ENCODE measurements around the gene GSG1L. TPM values are rescaled to one million over a fixed set of nuclear protein-coding genes. Genes with fewer than 3 reads are reported as not detected.

Gene GSG1L
- total RNA-seq, 2 experiments from 2014 or later = not detected

DNA sequence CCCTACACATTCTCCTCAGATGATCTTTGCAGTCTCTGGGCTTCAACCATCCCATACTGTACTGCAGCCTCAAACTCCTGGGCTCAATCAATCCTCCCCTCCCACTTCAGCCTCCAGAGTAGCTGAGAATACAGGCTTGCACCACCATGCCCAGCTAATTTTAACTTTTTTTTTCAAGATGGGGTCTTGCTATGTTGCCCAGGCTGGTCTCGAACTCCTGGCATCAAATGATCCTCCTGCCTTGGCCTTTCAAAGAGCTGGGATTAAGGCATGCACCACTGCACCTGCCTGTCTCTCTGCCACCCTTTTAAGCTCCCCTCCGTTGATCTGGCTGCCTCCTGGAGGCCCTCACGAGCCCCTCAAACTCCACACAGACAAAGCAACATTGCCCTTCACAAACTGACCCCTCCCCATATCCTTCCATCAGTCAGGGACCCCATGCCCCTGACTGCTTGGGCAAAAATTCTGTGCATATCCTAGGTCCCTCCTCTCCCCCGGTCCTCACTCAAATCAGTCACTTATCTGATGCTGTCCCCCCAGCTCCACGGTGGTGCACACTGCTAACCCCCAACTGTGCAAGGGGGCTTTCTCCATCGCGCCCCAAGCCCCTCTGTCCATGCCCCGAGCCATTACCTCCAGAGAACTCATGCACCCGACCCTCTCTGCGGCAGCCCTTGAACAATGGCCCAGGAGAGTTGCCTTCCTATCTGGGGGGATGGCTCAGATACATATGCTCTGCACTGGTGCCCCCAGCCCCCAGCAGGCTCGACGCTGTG lies 260.7 kb downstream of the GSG1L start:
- H3K9me3 Mint-ChIP-seq = no peaks in the 10 kb centered on the region
- ATAC-seq = no peak
- peaks cover 26% of the 10 kb centered on the region for H3K27me3 Mint-ChIP-seq
- H3K36me3 Mint-ChIP-seq (ENCODE audit: low read depth) = no peaks in the 10 kb centered on the region
- TF ChIP-seq, protein P1, sequence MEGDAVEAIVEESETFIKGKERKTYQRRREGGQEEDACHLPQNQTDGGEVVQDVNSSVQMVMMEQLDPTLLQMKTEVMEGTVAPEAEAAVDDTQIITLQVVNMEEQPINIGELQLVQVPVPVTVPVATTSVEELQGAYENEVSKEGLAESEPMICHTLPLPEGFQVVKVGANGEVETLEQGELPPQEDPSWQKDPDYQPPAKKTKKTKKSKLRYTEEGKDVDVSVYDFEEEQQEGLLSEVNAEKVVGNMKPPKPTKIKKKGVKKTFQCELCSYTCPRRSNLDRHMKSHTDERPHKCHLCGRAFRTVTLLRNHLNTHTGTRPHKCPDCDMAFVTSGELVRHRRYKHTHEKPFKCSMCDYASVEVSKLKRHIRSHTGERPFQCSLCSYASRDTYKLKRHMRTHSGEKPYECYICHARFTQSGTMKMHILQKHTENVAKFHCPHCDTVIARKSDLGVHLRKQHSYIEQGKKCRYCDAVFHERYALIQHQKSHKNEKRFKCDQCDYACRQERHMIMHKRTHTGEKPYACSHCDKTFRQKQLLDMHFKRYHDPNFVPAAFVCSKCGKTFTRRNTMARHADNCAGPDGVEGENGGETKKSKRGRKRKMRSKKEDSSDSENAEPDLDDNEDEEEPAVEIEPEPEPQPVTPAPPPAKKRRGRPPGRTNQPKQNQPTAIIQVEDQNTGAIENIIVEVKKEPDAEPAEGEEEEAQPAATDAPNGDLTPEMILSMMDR (IDR thresholded peaks at IDR 0.05) = no peak
- CTCF ChIA-PET = interaction anchor here (1.1 kb wide), 1 partner anchor 182 kb away, joined by 3 read pairs; no protein-coding TSS in a partner anchor
- intact Hi-C loops (cut with micrococcal nuclease) = no loop called here
- POLR2A ChIA-PET = no interaction called here
- DNase-seq = no peak
- no peak overlapping the region for H3K27ac Mint-ChIP-seq
- H3K4me3 Mint-ChIP-seq = no peak overlapping the region
- no peaks in the 10 kb centered on the region for H3K4me1 Mint-ChIP-seq (ENCODE audit: low read depth)

DNA sequence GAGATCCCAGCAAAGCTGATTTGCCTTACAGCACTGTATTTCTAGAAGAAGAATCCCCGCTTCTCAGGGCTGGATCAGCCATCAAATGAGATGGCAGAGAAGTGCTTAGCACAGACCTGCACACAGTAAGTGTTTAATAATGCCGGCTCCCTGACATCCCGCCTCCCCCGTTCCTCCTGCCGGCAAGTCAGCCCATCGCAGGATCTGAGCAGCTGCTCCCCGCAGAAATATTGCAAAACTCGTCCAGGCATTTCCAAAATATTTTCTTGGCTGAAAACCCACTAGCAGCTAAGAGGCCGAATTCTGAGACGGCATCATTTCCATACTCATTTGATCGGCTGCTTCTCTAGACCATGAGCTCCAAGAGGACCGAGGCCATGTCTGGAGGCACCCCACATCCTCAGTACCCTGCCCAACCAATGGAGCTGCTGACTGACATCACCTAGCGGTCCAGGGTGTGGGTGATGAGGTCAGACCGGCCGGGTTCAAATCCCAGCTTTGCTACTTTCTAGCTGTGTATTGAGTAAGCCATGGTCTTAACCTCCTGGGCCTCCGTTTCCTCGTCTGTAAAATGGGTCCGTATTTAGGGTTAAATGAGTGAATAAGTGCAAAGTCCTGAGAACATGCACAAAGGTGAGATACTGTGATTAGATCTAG lies 262.1 kb downstream of the GSG1L start:
- no peak overlapping the region for H3K4me3 Mint-ChIP-seq
- DNase-seq (no peak), ATAC-seq (no peak)
- H3K4me1 Mint-ChIP-seq (ENCODE audit: low read depth) = no peaks in the 10 kb centered on the region
- H3K9me3 Mint-ChIP-seq = no peaks in the 10 kb centered on the region
- intact Hi-C loops (cut with micrococcal nuclease) = no loop called here
- no peaks in the 10 kb centered on the region for H3K36me3 Mint-ChIP-seq (ENCODE audit: low read depth)
- TF ChIP-seq, protein P1 (IDR thresholded peaks at IDR 0.05) = no peak
- H3K27me3 Mint-ChIP-seq = peaks cover 26% of the 10 kb centered on the region
- CTCF ChIA-PET = no interaction called here
- POLR2A ChIA-PET = interaction anchor here (0.6 kb wide), 1 partner anchor 56 kb away, joined by 3 read pairs; no protein-coding TSS in a partner anchor
- H3K27ac Mint-ChIP-seq = no peak overlapping the region

DNA sequence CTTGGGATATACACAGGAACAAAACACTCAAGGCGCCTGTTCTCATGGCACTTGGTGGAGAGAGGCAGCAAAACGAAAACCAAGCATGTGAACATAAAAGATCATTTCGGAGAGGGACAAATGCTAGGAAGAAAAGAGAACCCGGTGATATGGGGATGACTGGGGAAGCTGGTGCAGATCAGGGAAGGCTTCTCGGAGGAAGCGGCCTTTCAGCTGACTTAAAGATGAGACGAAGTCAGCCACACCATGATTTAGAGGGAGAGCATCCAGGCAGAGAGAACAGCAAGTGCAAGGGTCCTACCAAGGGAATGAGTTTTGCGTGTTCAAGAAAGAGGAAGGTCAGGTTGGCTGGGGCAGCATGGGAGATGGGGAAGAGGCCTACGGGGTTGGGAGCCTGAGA lies 262.7 kb downstream of the GSG1L start:
- Mint-ChIP-seq H3K36me3 (ENCODE audit: low read depth) (no peaks in the 10 kb centered on the region), H3K9me3 (no peaks in the 10 kb centered on the region), H3K4me3 (no peak overlapping the region), H3K27ac (no peak overlapping the region), H3K4me1 (ENCODE audit: low read depth) (no peaks in the 10 kb centered on the region), H3K27me3 (peaks cover 24% of the 10 kb centered on the region)
- ChIA-PET POLR2A (no interaction called here), CTCF (no interaction called here)
- DNase-seq = no peak
- TF ChIP-seq, protein P1 (IDR thresholded peaks at IDR 0.05) = no peak
- intact Hi-C loops (cut with micrococcal nuclease) = no loop called here
- ATAC-seq = no peak

DNA sequence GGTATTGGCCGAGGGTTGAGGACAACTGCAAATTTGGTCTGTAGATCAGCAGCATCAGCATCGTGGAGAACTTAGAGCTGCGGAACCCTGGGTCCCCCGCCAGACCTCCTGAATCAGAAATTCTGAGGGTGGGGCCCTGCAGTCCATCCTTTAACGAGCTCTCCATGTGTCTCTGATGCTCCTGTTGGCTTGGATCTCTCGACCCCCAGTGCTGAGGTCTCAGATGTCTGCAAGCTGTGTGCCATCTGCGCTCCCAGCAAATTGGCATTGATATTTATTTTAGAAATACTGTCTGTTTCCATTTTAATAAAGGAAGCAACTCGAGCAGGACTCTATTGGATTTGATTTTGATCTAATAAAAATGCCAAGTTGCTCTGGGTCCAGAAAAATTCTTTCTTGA lies 263.6 kb downstream of the GSG1L start:
- TF ChIP-seq, protein P1 (IDR thresholded peaks at IDR 0.05) = no peak
- ATAC-seq (no peak), DNase-seq (no peak)
- no peaks in the 10 kb centered on the region for H3K4me1 Mint-ChIP-seq (ENCODE audit: low read depth)
- no peak overlapping the region for H3K4me3 Mint-ChIP-seq
- no peaks in the 10 kb centered on the region for H3K9me3 Mint-ChIP-seq
- ChIA-PET POLR2A (no interaction called here), CTCF (no interaction called here)
- peaks cover 26% of the 10 kb centered on the region for H3K27me3 Mint-ChIP-seq
- no peaks in the 10 kb centered on the region for H3K36me3 Mint-ChIP-seq (ENCODE audit: low read depth)
- intact Hi-C loops (cut with micrococcal nuclease) = no loop called here
- no peak overlapping the region for H3K27ac Mint-ChIP-seq

DNA sequence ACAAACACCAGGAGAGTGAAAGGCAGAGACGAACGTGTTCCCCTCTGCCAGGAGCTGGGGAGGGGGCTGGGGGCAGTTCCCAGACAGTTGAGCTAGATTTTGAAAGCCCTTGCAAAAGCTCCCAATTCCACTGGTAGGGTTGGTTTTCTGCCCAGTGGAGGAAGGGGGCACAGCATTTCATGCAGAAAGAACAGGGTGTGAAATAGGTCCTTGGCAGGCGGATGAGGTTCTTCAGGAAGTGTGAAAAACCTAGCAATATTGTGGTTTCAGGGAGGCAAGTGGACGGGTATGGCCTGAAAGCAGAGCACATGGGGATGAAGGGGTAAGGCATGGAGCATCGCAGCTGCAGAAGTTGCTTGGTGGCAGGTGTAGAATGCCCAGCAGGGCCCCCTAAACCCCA lies 265.3 kb downstream of the GSG1L start:
- Mint-ChIP-seq H3K27ac (no peak overlapping the region), H3K4me3 (no peak overlapping the region), H3K27me3 (peaks cover 16% of the 10 kb centered on the region), H3K4me1 (ENCODE audit: low read depth) (no peaks in the 10 kb centered on the region), H3K9me3 (no peaks in the 10 kb centered on the region), H3K36me3 (ENCODE audit: low read depth) (no peaks in the 10 kb centered on the region)
- ATAC-seq (no peak), DNase-seq (no peak)
- TF ChIP-seq, protein P1 (IDR thresholded peaks at IDR 0.05) = no peak
- intact Hi-C loops (cut with micrococcal nuclease) = no loop called here
- CTCF ChIA-PET = no interaction called here
- POLR2A ChIA-PET = no interaction called here

Data from activated CD8-positive, alpha-beta T cell treated with anti-CD3 and anti-CD28 coated beads for 36 hours (primary cell).